Chondrocyte (in vitro differentiated cells): Measurements from ENCODE around the gene NRG2. TPM values are rescaled to one million over a fixed set of nuclear protein-coding genes. Genes with fewer than 3 reads are reported as not detected.

Experiments
- DNase-seq: peaks from one replicate; pipeline ENCODE4 v3.0.0; 2021; ENCODE audit warnings: mixed read lengths, low spot score
- H3K27ac Mint-ChIP-seq: one replicate; pipeline ENCODE4 v1.8.0; 2021; ENCODE audit warnings: mild to moderate bottlenecking, moderate library complexity, mixed read lengths; ENCODE audit not compliant: unreplicated experiment
- H3K27me3 Mint-ChIP-seq: 2 replicates; pipeline ENCODE4 v1.8.0; 2021; ENCODE audit warnings: low read depth, mixed read lengths
- H3K36me3 Mint-ChIP-seq: 2 replicates; pipeline ENCODE4 v1.8.0; 2021; ENCODE audit warnings: low read depth, mixed read lengths
- H3K4me1 Mint-ChIP-seq: 2 replicates; pipeline ENCODE4 v1.8.0; 2021; ENCODE audit warnings: low read depth, mild to moderate bottlenecking, mixed read lengths
- H3K4me3 Mint-ChIP-seq: one replicate; pipeline ENCODE4 v1.8.0; 2021; ENCODE audit warnings: mild to moderate bottlenecking, moderate library complexity, mixed read lengths; ENCODE audit not compliant: unreplicated experiment
- H3K9me3 Mint-ChIP-seq: 2 replicates; pipeline ENCODE4 v1.8.0; 2021; ENCODE audit warnings: low read depth, mixed read lengths
- CTCF ChIP-seq: fragments of 200-600 bp; sonication (generic); IDR thresholded peaks from 2 replicates; pipeline ENCODE4 v1.5.0; 2021; ENCODE audit warnings: antibody characterized with exemption, mild to moderate bottlenecking, moderate library complexity
- total RNA-seq: library from RNA; stranded (reverse); gene quantifications from 3 replicates; pipeline ENCODE4 v1.2.1, GENCODE V29; 2021

NRG2 gene
- total RNA-seq, 1 donor from 2014 or later, result 0.27 TPM

DNA sequence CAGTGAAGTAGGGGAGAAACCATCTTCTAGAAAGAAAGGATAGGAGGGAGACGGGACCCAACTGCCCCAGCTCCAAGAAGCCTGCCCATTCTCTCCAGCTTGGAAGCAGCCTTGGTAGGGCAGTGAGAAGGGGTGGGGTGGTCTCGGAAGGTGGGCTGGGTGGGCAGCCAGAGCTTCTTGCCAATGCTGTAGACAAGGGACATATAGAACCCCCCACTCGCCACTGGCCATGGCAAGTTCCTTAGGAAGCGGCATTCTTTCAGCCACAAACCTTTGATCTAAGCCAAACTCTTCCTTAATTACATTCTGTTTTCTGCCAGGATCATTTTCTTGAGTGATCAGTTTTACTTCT lies 157.3 kb downstream of the NRG2 start:
- TF ChIP-seq CTCF, result no peak
- H3K4me3 Mint-ChIP-seq, result no peak overlapping the region
- no peaks in the 10 kb centered on the region for H3K9me3 Mint-ChIP-seq
- DNase-seq, result peak; percentile 55
- H3K27me3 Mint-ChIP-seq, result peaks cover 51% of the 10 kb centered on the region
- no peak overlapping the region for H3K27ac Mint-ChIP-seq
- H3K4me1 Mint-ChIP-seq, result peaks cover 1% of the 10 kb centered on the region
- H3K36me3 Mint-ChIP-seq, result peaks cover 3% of the 10 kb centered on the region

- H3K27ac Mint-ChIP-seq, result no peak overlapping the region
- H3K27me3 Mint-ChIP-seq, result peaks cover 47% of the 10 kb centered on the region
- H3K9me3 Mint-ChIP-seq, result no peaks in the 10 kb centered on the region
- peaks cover 6% of the 10 kb centered on the region for H3K4me1 Mint-ChIP-seq
- peaks cover 3% of the 10 kb centered on the region for H3K36me3 Mint-ChIP-seq
- no peak overlapping the region for H3K4me3 Mint-ChIP-seq
- TF ChIP-seq CTCF, result no peak
- DNase-seq, result no peak
Observed at GRCh38 chr5:139885172-139885856, 157.8 kb downstream of the NRG2 start.

GRCh38 chr5:139884734-139885133 lies 158.4 kb downstream of the NRG2 start:
- Mint-ChIP-seq H3K36me3 (peaks cover 3% of the 10 kb centered on the region), H3K9me3 (no peaks in the 10 kb centered on the region), H3K27ac (no peak overlapping the region), H3K27me3 (peaks cover 45% of the 10 kb centered on the region), H3K4me3 (no peak overlapping the region), H3K4me1 (peaks cover 12% of the 10 kb centered on the region)
- DNase-seq, result no peak
- TF ChIP-seq CTCF, result no peak

- Mint-ChIP-seq H3K4me3 (no peak overlapping the region), H3K4me1 (peaks cover 14% of the 10 kb centered on the region), H3K36me3 (peaks cover 3% of the 10 kb centered on the region), H3K27ac (no peak overlapping the region), H3K9me3 (no peaks in the 10 kb centered on the region), H3K27me3 (peaks cover 48% of the 10 kb centered on the region)
- TF ChIP-seq CTCF, result no peak
- no peak for DNase-seq
Observed at GRCh38 chr5:139884144-139884543, 159.0 kb downstream of the NRG2 start.

DNA sequence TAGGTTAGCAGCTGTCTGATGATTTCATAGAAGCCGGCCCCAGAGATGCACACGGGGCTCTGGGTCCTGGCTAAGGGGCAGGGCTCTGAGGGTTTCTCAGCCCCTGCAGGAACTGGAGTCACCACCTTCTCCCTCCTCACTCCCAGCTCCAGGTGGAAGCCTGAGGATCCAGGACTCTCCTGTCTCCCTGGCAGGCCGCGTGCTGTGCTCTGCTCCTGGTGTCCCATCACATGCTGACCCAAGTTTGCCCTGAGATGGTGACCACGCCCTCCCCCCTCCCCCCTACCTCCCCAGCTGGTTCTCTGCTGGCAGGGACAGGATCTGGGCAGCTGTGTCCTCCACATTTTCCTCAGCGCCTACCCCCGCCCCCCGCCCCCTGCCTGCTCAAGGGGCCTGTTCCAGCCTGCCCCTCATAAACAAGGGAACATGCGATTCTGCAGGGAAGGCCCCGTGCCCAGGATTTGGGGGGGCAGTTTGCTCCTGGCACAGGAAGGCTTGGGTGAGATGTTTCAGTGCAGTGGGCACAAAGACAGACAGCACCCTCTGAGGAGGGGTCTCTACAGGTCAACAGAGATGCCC lies 160.0 kb downstream of the NRG2 start:
- Mint-ChIP-seq H3K36me3 (peaks cover 3% of the 10 kb centered on the region), H3K4me3 (no peak overlapping the region), H3K9me3 (no peaks in the 10 kb centered on the region), H3K27ac (no peak overlapping the region), H3K27me3 (peaks cover 38% of the 10 kb centered on the region), H3K4me1 (peaks cover 14% of the 10 kb centered on the region)
- peak; percentile 71 for DNase-seq
- no peak for TF ChIP-seq CTCF
